ENCODE results near the gene RHBDD1. TPM values are rescaled to one million over a fixed set of nuclear protein-coding genes. Genes with fewer than 3 reads are reported as not detected.
"Not testable (repeated sequence)": the region's sequence is repeated elsewhere in the genome, so short reads cannot be mapped to it uniquely, and the experiment has no call there.

Gene RHBDD1
- total RNA-seq, 1 donor from 2014 or later = 32.7 TPM

DNA sequence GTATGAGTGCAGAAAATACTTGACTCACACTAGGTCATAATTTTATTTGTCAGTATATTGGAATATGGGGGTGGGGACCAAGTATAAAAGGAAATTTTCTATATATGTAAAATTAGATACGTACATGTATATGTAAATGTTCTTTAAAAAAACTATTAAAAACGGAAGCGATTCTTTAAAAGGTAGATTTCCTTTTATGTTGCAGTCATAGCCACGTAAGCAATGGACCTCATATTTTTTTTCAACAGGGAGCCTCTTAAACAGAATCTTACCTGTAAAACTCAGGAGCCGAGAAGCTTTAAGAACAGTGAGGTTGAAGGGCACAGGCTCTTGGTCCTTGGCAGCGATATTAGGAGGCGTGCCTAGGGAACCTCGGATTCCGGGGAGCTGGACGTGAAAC is 3.3 kb downstream of the RHBDD1 start:
- no peak overlapping the region for H3K27ac Mint-ChIP-seq
- no peak for DNase-seq (ENCODE audit: low spot score, unreplicated experiment)
- no peaks in the 10 kb centered on the region for H3K27me3 Mint-ChIP-seq
- TF ChIP-seq, protein P1, sequence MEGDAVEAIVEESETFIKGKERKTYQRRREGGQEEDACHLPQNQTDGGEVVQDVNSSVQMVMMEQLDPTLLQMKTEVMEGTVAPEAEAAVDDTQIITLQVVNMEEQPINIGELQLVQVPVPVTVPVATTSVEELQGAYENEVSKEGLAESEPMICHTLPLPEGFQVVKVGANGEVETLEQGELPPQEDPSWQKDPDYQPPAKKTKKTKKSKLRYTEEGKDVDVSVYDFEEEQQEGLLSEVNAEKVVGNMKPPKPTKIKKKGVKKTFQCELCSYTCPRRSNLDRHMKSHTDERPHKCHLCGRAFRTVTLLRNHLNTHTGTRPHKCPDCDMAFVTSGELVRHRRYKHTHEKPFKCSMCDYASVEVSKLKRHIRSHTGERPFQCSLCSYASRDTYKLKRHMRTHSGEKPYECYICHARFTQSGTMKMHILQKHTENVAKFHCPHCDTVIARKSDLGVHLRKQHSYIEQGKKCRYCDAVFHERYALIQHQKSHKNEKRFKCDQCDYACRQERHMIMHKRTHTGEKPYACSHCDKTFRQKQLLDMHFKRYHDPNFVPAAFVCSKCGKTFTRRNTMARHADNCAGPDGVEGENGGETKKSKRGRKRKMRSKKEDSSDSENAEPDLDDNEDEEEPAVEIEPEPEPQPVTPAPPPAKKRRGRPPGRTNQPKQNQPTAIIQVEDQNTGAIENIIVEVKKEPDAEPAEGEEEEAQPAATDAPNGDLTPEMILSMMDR (IDR thresholded peaks at IDR 0.05; ENCODE audit: unreplicated experiment) = no peak
- H3K36me3 Mint-ChIP-seq (ENCODE audit: insufficient read depth) = peaks cover 15% of the 10 kb centered on the region
- H3K4me1 Mint-ChIP-seq (ENCODE audit: low read depth) = peaks cover 14% of the 10 kb centered on the region
- no peak overlapping the region for H3K4me3 Mint-ChIP-seq (ENCODE audit: low read depth)
- peaks cover 6% of the 10 kb centered on the region for H3K9me3 Mint-ChIP-seq (ENCODE audit: low read depth)

DNA sequence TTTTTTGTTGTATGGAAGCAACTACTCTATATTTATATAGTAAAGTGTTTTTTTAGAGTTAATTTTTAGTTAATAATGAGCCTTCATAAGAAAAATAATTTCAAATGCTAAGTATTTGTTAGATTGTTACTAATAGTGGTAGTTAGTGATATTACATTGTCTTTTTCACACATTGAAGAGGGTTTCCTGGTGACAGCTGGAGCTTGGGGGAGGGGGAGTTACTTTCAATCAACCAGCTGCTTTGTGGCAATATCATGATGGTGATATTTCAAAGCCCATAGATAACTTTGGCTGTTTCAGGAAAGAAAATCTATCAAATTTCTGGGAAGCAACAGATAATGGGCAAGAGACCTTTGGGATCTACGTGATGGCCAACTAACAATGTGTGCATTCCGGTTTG is 4.1 kb downstream of the RHBDD1 start:
- TF ChIP-seq, protein P1 (IDR thresholded peaks at IDR 0.05; ENCODE audit: unreplicated experiment) = no peak
- Mint-ChIP-seq H3K36me3 (ENCODE audit: insufficient read depth) (peaks cover 15% of the 10 kb centered on the region), H3K4me3 (ENCODE audit: low read depth) (no peak overlapping the region), H3K27ac (no peak overlapping the region), H3K9me3 (ENCODE audit: low read depth) (peaks cover 6% of the 10 kb centered on the region), H3K4me1 (ENCODE audit: low read depth) (peaks cover 14% of the 10 kb centered on the region), H3K27me3 (no peaks in the 10 kb centered on the region)
- DNase-seq (ENCODE audit: low spot score, unreplicated experiment) = no peak

DNA sequence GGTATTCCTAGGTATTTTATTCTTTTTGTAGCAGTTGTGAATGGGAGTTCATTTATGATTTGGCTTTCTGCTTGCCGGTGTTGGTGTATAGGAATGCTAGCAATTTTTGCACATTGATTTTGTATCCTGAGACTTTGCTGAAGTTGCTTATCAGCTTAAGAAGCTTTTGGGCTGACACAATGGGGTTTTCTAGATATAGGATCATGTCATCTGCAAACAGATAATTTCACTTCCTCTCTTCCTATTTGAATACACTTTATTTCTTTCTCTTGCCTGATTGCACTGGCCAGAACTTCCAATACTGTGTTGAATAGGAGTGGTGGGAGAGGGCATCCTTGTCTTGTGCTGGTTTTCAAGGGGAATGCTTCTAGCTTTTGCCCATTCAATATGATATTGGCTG is 7.1 kb downstream of the RHBDD1 start:
- peaks cover 15% of the 10 kb centered on the region for H3K36me3 Mint-ChIP-seq (ENCODE audit: insufficient read depth)
- H3K4me3 Mint-ChIP-seq (ENCODE audit: low read depth); H3K27me3 Mint-ChIP-seq; DNase-seq (ENCODE audit: low spot score, unreplicated experiment); H3K27ac Mint-ChIP-seq; H3K9me3 Mint-ChIP-seq (ENCODE audit: low read depth); H3K4me1 Mint-ChIP-seq (ENCODE audit: low read depth): not testable (repeated sequence)

DNA sequence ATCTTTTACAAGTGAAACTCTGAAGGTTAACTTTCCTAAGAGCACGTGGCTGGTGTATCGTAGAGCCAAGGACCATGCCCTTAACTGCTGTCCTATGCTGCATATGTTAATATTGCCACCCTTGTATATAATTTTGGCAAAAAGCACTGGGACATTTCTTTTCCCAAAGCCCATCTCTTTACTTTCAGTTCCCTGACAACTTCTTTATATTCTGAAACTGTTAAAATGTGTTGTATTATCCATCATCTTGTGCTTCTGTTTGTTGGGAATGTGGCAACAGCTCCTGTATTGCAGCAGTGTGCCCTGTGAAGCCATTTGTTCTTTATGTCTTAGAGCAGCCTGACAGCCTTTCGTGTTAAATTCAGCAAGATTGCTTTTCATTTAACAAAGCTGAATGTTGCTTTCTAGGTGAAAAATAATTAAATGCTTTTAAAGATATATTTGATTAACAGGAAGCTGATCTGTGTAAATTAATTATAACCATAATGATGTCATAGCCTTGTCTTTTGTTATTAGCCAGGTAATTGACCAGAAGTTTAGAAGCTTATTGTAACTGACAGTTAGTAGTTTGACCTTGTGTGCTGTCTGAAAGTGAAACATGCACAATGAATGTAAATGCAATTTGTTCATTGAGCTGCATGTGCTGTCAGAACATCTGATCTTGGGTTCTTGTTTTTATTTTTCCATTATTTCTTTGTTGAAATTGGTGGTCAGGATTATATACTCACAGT is 9.7 kb downstream of the RHBDD1 start:
- DNase-seq (ENCODE audit: low spot score, unreplicated experiment) = no peak
- TF ChIP-seq, protein P1 (IDR thresholded peaks at IDR 0.05; ENCODE audit: unreplicated experiment) = no peak
- no peaks in the 10 kb centered on the region for H3K27me3 Mint-ChIP-seq
- H3K4me1 Mint-ChIP-seq (ENCODE audit: low read depth) = no peaks in the 10 kb centered on the region
- peaks cover 6% of the 10 kb centered on the region for H3K9me3 Mint-ChIP-seq (ENCODE audit: low read depth)
- no peak overlapping the region for H3K27ac Mint-ChIP-seq
- H3K4me3 Mint-ChIP-seq (ENCODE audit: low read depth) = no peak overlapping the region
- H3K36me3 Mint-ChIP-seq (ENCODE audit: insufficient read depth) = peaks cover 15% of the 10 kb centered on the region

DNA sequence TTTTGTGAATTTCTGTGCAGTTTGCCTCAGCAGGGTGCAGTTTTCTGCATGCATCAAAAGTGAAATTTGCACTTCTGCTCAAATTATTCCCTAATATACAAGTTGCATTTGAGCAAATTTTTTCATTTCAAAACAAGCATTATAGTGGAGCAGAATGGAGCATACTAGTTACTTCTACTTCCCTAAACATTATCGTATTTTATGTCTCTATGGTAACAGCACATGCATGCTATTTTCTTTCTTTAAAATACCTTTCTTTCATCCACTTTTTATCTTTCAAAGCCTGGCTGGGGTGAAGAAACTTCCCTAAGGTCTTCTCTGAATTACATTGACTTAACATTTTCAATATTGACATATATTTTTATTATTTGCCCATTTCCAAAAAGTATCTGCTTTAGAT is 11.2 kb downstream of the RHBDD1 start:
- H3K4me1 Mint-ChIP-seq (ENCODE audit: low read depth) = no peaks in the 10 kb centered on the region
- TF ChIP-seq, protein P1 (IDR thresholded peaks at IDR 0.05; ENCODE audit: unreplicated experiment) = no peak
- no peak overlapping the region for H3K4me3 Mint-ChIP-seq (ENCODE audit: low read depth)
- no peak for DNase-seq (ENCODE audit: low spot score, unreplicated experiment)
- H3K27ac Mint-ChIP-seq = no peak overlapping the region
- no peaks in the 10 kb centered on the region for H3K27me3 Mint-ChIP-seq
- peaks cover 10% of the 10 kb centered on the region for H3K36me3 Mint-ChIP-seq (ENCODE audit: insufficient read depth)
- H3K9me3 Mint-ChIP-seq (ENCODE audit: low read depth) = peaks cover 6% of the 10 kb centered on the region

DNA sequence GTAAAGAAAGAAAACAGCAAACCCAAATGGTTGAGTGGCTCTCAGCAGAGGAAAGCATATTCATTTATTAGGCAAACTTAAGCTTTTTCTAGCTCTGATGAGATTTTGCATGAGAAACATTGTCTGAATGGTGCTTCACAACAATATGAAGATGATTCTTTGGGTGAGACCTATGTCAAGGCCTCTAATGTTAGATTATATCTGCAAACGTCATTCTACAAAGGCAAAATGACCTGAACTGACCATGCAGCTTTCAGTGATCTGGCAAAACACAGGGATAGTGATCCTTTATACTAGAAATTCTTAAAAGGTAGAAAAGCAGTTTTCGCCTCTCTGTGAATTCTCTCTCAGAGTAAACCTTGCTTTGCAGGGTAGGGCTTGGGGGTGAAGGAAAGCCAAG is 11.7 kb downstream of the RHBDD1 start:
- Mint-ChIP-seq H3K27ac (no peak overlapping the region), H3K36me3 (ENCODE audit: insufficient read depth) (peaks cover 6% of the 10 kb centered on the region), H3K27me3 (no peaks in the 10 kb centered on the region), H3K4me3 (ENCODE audit: low read depth) (no peak overlapping the region), H3K4me1 (ENCODE audit: low read depth) (no peaks in the 10 kb centered on the region), H3K9me3 (ENCODE audit: low read depth) (peaks cover 5% of the 10 kb centered on the region)
- TF ChIP-seq, protein P1 (IDR thresholded peaks at IDR 0.05; ENCODE audit: unreplicated experiment) = no peak
- DNase-seq (ENCODE audit: low spot score, unreplicated experiment) = no peak

Data from progenitor cell of endocrine pancreas (in vitro differentiated cells).